Measurements from ENCODE around the gene UBE2I. TPM values are rescaled to one million over a fixed set of nuclear protein-coding genes. Genes with fewer than 3 reads are reported as not detected.

Gene UBE2I
- total RNA-seq, 1 experiment from 2014 or later, result 261 TPM

DNA sequence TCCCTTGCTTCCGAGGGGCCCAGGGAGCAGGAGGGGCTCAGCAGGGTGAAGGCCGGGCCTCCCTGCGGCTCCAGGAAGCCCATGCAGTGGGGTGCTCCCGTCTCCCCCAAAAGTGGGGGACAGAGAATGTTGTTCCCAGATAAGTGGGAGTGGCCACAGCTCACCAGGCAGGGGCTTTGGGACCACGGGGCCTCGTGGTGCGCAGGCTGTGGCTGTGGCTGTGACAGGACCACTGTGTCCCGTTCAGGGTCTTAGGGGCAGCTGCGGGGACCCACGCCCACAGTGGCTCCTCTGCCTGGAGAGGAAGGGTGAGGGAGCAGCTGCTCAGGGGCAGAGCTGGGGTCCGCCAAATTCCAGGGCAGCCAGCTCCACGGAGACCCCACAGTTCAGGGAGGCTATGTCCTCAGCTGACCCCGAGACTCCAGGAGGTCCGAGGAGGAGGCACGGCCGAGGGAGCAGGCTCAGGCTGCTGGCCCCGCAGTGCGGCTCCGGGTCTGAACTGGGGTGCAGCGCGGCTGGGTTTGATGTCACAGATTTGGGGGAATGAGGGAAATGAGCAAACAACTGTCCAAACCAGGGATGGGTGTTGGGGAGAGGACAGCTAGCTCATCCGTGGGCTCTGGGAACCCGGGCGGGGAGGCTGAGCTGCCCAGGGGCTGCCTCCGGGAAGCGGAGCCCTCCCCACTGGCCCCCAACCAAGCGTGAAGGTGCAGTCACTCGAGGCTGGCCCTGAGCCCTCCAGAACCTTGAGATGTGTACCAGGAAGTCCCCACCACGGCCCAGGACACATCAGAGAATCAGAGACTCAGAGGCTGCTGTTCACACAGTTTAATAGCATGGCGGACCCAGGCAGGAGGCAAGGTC is 30.1 kb upstream of the UBE2I start:
- CTCF ChIA-PET, result interaction anchor here (1.2 kb wide), 1 partner anchor 12 kb away, joined by 3 read pairs; no protein-coding TSS in a partner anchor
- peaks cover 100% of the 10 kb centered on the region for H3K27me3 Mint-ChIP-seq (ENCODE audit: unreplicated experiment)
- no peak overlapping the region for H3K27ac Mint-ChIP-seq (ENCODE audit: unreplicated experiment)
- no peaks in the 10 kb centered on the region for H3K4me1 Mint-ChIP-seq (ENCODE audit: low read depth, unreplicated experiment)
- no peak overlapping the region for H3K4me3 Mint-ChIP-seq (ENCODE audit: low read depth, unreplicated experiment)
- no TSS peak for BruUV-seq (replicated peaks)
- intact Hi-C loops (cut with micrococcal nuclease; ENCODE audit: unreplicated experiment), result no loop called here
- TF ChIP-seq, protein P1, sequence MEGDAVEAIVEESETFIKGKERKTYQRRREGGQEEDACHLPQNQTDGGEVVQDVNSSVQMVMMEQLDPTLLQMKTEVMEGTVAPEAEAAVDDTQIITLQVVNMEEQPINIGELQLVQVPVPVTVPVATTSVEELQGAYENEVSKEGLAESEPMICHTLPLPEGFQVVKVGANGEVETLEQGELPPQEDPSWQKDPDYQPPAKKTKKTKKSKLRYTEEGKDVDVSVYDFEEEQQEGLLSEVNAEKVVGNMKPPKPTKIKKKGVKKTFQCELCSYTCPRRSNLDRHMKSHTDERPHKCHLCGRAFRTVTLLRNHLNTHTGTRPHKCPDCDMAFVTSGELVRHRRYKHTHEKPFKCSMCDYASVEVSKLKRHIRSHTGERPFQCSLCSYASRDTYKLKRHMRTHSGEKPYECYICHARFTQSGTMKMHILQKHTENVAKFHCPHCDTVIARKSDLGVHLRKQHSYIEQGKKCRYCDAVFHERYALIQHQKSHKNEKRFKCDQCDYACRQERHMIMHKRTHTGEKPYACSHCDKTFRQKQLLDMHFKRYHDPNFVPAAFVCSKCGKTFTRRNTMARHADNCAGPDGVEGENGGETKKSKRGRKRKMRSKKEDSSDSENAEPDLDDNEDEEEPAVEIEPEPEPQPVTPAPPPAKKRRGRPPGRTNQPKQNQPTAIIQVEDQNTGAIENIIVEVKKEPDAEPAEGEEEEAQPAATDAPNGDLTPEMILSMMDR (IDR thresholded peaks at IDR 0.05; ENCODE audit: unreplicated experiment), result no peak
- DNase-seq, result no peak
- no peaks in the 10 kb centered on the region for H3K36me3 Mint-ChIP-seq (ENCODE audit: insufficient read depth, unreplicated experiment)
- H3K9me3 Mint-ChIP-seq (ENCODE audit: low read depth, unreplicated experiment), result no peaks in the 10 kb centered on the region

GRCh38 chr16:1279945-1280589 is 29.4 kb upstream of the UBE2I start:
- DNase-seq, result no peak
- no peak overlapping the region for H3K4me3 Mint-ChIP-seq (ENCODE audit: low read depth, unreplicated experiment)
- CTCF ChIA-PET, result interaction anchor here (1.2 kb wide), 1 partner anchor 11 kb away, joined by 3 read pairs; no protein-coding TSS in a partner anchor
- TF ChIP-seq, protein P1 (IDR thresholded peaks at IDR 0.05; ENCODE audit: unreplicated experiment), result no peak
- no peaks in the 10 kb centered on the region for H3K4me1 Mint-ChIP-seq (ENCODE audit: low read depth, unreplicated experiment)
- H3K36me3 Mint-ChIP-seq (ENCODE audit: insufficient read depth, unreplicated experiment), result no peaks in the 10 kb centered on the region
- no peaks in the 10 kb centered on the region for H3K9me3 Mint-ChIP-seq (ENCODE audit: low read depth, unreplicated experiment)
- peaks cover 100% of the 10 kb centered on the region for H3K27me3 Mint-ChIP-seq (ENCODE audit: unreplicated experiment)
- intact Hi-C loops (cut with micrococcal nuclease; ENCODE audit: unreplicated experiment), result no loop called here
- H3K27ac Mint-ChIP-seq (ENCODE audit: unreplicated experiment), result no peak overlapping the region
- BruUV-seq (replicated peaks), result no TSS peak

GRCh38 chr16:1280783-1281182 is 28.7 kb upstream of the UBE2I start:
- Mint-ChIP-seq H3K4me3 (ENCODE audit: low read depth, unreplicated experiment) (no peak overlapping the region), H3K27ac (ENCODE audit: unreplicated experiment) (no peak overlapping the region), H3K9me3 (ENCODE audit: low read depth, unreplicated experiment) (no peaks in the 10 kb centered on the region), H3K36me3 (ENCODE audit: insufficient read depth, unreplicated experiment) (no peaks in the 10 kb centered on the region), H3K4me1 (ENCODE audit: low read depth, unreplicated experiment) (no peaks in the 10 kb centered on the region), H3K27me3 (ENCODE audit: unreplicated experiment) (peaks cover 100% of the 10 kb centered on the region)
- intact Hi-C loops (cut with micrococcal nuclease; ENCODE audit: unreplicated experiment), result no loop called here
- CTCF ChIA-PET, result interaction anchor here (1.2 kb wide), 1 partner anchor 10 kb away, joined by 3 read pairs; no protein-coding TSS in a partner anchor
- TF ChIP-seq, protein P1 (IDR thresholded peaks at IDR 0.05; ENCODE audit: unreplicated experiment), result no peak
- DNase-seq, result no peak
- BruUV-seq (replicated peaks), result no TSS peak

DNA sequence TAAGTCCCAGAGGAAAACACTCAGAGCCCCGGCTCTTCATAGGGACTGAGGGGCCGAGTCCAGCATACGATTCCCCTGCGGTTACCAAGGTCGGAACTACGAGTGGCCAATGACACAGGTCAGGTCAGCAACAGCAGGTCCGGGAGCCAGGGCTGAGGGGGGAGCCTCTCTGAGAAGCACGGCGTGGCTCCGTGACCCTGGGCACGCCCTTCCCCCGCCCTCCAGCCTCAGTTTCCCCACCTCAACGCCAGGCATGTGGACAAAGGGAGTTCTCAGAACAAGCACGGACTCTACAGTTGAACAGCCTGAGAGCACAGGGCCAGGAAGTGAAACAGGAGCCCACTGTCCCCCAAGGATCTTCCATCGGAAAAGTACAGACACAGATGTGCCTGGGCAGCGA is 27.9 kb upstream of the UBE2I start:
- intact Hi-C loops (cut with micrococcal nuclease; ENCODE audit: unreplicated experiment), result no loop called here
- no TSS peak for BruUV-seq (replicated peaks)
- Mint-ChIP-seq H3K4me3 (ENCODE audit: low read depth, unreplicated experiment) (no peak overlapping the region), H3K4me1 (ENCODE audit: low read depth, unreplicated experiment) (no peaks in the 10 kb centered on the region), H3K9me3 (ENCODE audit: low read depth, unreplicated experiment) (no peaks in the 10 kb centered on the region), H3K27ac (ENCODE audit: unreplicated experiment) (no peak overlapping the region), H3K36me3 (ENCODE audit: insufficient read depth, unreplicated experiment) (no peaks in the 10 kb centered on the region), H3K27me3 (ENCODE audit: unreplicated experiment) (peaks cover 100% of the 10 kb centered on the region)
- TF ChIP-seq, protein P1 (IDR thresholded peaks at IDR 0.05; ENCODE audit: unreplicated experiment), result no peak
- DNase-seq, result no peak
- CTCF ChIA-PET, result no interaction called here

Measured in Calu3 (cell line).